ENCODE data around the gene AMPH.
A peak's percentile ranks its signal among the peaks of the same experiment; 100 is the strongest.
"Not testable (repeated sequence)": the region's sequence is repeated elsewhere in the genome, so short reads cannot be mapped to it uniquely, and the experiment has no call there.

AMPH gene

GRCh38 chr7:38360776-38361175 lies 270.4 kb downstream of the AMPH start:
- H3K4me1 Mint-ChIP-seq (ENCODE audit: low read depth) = peaks cover 30% of the 10 kb centered on the region

GRCh38 chr7:38359071-38359601 lies 272.0 kb downstream of the AMPH start:
- not testable (repeated sequence) for H3K36me3 Mint-ChIP-seq (ENCODE audit: low read depth); H3K9me3 Mint-ChIP-seq; H3K27me3 Mint-ChIP-seq (ENCODE audit: low read depth)
- Mint-ChIP-seq H3K4me1 (ENCODE audit: low read depth) (peaks cover 23% of the 10 kb centered on the region), H3K4me3 (peak overlapping the region; percentile 83), H3K27ac (peak overlapping the region; percentile 95)

More at GRCh38 chr7:38360776-38361175, 270.4 kb downstream of the AMPH start:
- Mint-ChIP-seq H3K9me3 (no peaks in the 10 kb centered on the region), H3K4me3 (peak overlapping the region; percentile 83), H3K27ac (no peak overlapping the region), H3K36me3 (ENCODE audit: low read depth) (peaks cover 6% of the 10 kb centered on the region), H3K27me3 (ENCODE audit: low read depth) (no peaks in the 10 kb centered on the region)

- Mint-ChIP-seq H3K27ac (peak overlapping the region; percentile 95), H3K4me3 (peak overlapping the region; percentile 83), H3K4me1 (ENCODE audit: low read depth) (peaks cover 25% of the 10 kb centered on the region)
- not testable (repeated sequence) for H3K27me3 Mint-ChIP-seq (ENCODE audit: low read depth); H3K36me3 Mint-ChIP-seq (ENCODE audit: low read depth); H3K9me3 Mint-ChIP-seq
Measured at GRCh38 chr7:38358273-38358831, 272.8 kb downstream of the AMPH start.

DNA sequence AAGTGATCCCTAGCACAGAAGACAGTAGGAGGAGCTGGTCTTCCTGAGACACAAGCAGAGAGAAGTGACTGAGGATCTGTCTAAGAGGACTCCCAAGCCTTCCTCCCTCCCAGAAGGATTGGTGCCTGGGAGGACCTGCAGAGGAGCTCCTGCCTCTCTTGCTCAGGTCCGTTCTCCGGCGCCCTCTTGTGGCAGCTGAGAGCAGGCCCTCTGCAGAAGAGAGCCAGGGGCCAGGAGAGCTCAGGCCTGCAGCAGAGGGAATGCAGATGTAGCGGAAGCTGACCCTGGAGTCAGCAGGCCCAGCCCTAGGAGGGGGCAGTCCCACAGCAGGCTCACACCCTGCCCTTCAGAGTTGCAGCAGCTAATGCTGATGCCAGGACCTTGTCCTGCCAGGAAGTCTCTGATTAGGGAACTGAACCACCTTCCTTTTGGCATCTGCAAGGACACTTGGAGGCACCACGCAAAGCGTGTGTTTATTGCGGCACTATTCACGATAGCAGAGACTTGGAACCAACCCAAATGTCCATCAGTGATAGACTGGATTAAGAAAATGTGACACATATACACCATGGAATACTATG lies 276.8 kb downstream of the AMPH start:
- Mint-ChIP-seq H3K27ac (peak overlapping the region; percentile 70), H3K4me3 (peak overlapping the region; percentile 64), H3K4me1 (ENCODE audit: low read depth) (peaks cover 22% of the 10 kb centered on the region)
- not testable (repeated sequence) for H3K27me3 Mint-ChIP-seq (ENCODE audit: low read depth); H3K9me3 Mint-ChIP-seq; H3K36me3 Mint-ChIP-seq (ENCODE audit: low read depth)

GRCh38 chr7:38353431-38353881 lies 277.7 kb downstream of the AMPH start:
- not testable (repeated sequence) for H3K36me3 Mint-ChIP-seq (ENCODE audit: low read depth); H3K9me3 Mint-ChIP-seq; H3K27me3 Mint-ChIP-seq (ENCODE audit: low read depth)
- peak overlapping the region; percentile 70 for H3K27ac Mint-ChIP-seq
- H3K4me1 Mint-ChIP-seq (ENCODE audit: low read depth) = peaks cover 22% of the 10 kb centered on the region
- H3K4me3 Mint-ChIP-seq = peak overlapping the region; percentile 64

DNA sequence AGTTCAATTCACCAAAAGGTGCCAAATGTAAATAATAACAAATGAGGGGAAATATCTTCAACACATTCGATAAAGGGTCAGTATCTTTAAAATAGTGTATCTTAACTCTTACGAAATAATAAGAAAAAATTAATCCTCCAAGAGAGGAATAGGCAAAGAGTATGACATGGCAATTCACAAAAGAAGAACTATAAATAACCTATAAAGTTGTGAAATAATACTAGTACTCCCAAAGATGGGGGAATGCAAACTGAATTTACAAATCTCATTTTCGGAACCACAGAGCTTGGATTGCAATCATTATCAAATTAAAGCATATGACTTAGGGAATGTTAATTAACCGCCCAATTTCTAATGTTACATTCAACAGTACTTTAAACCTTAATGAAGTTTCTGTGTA lies 279.6 kb downstream of the AMPH start:
- Mint-ChIP-seq H3K36me3 (ENCODE audit: low read depth) (peaks cover 2% of the 10 kb centered on the region), H3K27ac (no peak overlapping the region), H3K4me3 (no peak overlapping the region), H3K27me3 (ENCODE audit: low read depth) (no peaks in the 10 kb centered on the region), H3K9me3 (no peaks in the 10 kb centered on the region), H3K4me1 (ENCODE audit: low read depth) (peaks cover 23% of the 10 kb centered on the region)

DNA sequence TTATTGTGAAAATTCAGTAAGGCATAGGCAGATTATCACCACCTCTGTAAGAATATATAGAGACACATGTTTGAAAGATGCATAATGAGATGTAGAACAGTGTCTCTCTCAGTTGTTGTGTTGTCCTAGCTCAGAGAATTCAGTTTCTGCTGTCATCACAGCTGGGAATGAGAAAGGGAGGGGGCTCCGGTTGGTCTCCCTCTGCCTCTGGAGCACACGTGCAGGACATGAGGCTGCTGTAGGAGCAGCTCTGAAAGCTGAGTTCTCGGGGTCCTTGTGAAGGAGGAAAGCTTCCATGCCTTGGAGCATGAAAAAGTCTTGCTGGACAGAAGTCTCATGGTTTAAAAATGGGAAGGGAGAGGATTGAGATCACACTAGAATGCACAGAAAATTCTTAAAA lies 280.4 kb downstream of the AMPH start:
- not testable (repeated sequence) for H3K27me3 Mint-ChIP-seq (ENCODE audit: low read depth); H3K9me3 Mint-ChIP-seq; H3K36me3 Mint-ChIP-seq (ENCODE audit: low read depth)
- peaks cover 31% of the 10 kb centered on the region for H3K4me1 Mint-ChIP-seq (ENCODE audit: low read depth)
- peak overlapping the region; percentile 87 for H3K4me3 Mint-ChIP-seq
- H3K27ac Mint-ChIP-seq = peak overlapping the region; percentile 81

DNA sequence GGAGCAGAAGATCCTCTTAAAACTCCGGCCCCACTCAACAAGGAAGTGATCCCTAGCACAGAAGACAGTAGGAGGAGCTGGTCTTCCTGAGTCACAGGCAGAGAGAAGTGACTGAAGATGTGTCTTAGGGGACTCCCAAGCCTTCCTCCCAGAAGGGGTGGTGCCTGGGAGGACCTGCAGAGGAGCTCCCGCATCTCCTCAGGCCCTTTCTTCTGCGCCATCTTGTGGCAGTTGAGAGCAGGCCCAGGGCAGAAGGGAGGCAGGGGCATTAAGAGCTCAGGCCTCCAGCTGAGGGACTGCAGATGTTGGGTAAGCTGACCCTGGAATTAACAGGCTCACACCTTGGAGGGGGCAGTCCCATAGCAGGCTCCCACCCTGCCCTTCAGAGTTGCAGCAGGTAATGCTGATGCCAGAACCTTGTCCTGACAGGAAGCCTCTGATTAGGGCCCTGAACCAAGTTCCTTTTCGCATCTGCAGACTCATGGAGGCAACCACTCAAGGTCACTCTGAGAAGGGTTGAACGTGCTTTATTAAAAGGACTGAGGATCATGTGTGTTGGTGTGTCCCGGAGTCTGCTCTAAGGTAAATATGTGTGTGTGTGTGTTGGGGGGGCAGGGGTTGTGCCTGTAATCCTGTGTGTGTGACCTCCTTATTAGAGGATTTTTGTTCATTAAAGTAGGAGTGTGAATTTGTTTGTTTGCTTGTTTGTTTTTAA lies 281.1 kb downstream of the AMPH start:
- H3K9me3 Mint-ChIP-seq; H3K36me3 Mint-ChIP-seq (ENCODE audit: low read depth): not testable (repeated sequence)
- peaks cover 38% of the 10 kb centered on the region for H3K4me1 Mint-ChIP-seq (ENCODE audit: low read depth)

GRCh38 chr7:38349126-38349795 lies 281.9 kb downstream of the AMPH start:
- H3K4me3 Mint-ChIP-seq = peak overlapping the region; percentile 87
- H3K9me3 Mint-ChIP-seq; H3K36me3 Mint-ChIP-seq (ENCODE audit: low read depth); H3K27me3 Mint-ChIP-seq (ENCODE audit: low read depth): not testable (repeated sequence)
- H3K27ac Mint-ChIP-seq = peak overlapping the region; percentile 90
- H3K4me1 Mint-ChIP-seq (ENCODE audit: low read depth) = peaks cover 44% of the 10 kb centered on the region

More for the DNA sequence above, 281.1 kb downstream of the AMPH start:
- Mint-ChIP-seq H3K4me3 (peak overlapping the region; percentile 87), H3K27ac (peak overlapping the region; percentile 90)
- H3K27me3 Mint-ChIP-seq (ENCODE audit: low read depth) = not testable (repeated sequence)

- not testable (repeated sequence) for H3K9me3 Mint-ChIP-seq; H3K36me3 Mint-ChIP-seq (ENCODE audit: low read depth); H3K27me3 Mint-ChIP-seq (ENCODE audit: low read depth)
- Mint-ChIP-seq H3K4me3 (peak overlapping the region; percentile 41), H3K27ac (peak overlapping the region; percentile 86), H3K4me1 (ENCODE audit: low read depth) (peaks cover 50% of the 10 kb centered on the region)
Measured at GRCh38 chr7:38345299-38346172, 285.6 kb downstream of the AMPH start.

- Mint-ChIP-seq H3K27ac (peak overlapping the region; percentile 86), H3K4me3 (peak overlapping the region; percentile 68), H3K4me1 (ENCODE audit: low read depth) (peaks cover 52% of the 10 kb centered on the region)
- H3K36me3 Mint-ChIP-seq (ENCODE audit: low read depth); H3K9me3 Mint-ChIP-seq; H3K27me3 Mint-ChIP-seq (ENCODE audit: low read depth): not testable (repeated sequence)
Measured at GRCh38 chr7:38344741-38345140, 286.4 kb downstream of the AMPH start.

GRCh38 chr7:38342135-38342534 lies 289.0 kb downstream of the AMPH start:
- Mint-ChIP-seq H3K4me1 (ENCODE audit: low read depth) (peaks cover 41% of the 10 kb centered on the region), H3K27ac (peak overlapping the region; percentile 65), H3K4me3 (peak overlapping the region; percentile 69)

DNA sequence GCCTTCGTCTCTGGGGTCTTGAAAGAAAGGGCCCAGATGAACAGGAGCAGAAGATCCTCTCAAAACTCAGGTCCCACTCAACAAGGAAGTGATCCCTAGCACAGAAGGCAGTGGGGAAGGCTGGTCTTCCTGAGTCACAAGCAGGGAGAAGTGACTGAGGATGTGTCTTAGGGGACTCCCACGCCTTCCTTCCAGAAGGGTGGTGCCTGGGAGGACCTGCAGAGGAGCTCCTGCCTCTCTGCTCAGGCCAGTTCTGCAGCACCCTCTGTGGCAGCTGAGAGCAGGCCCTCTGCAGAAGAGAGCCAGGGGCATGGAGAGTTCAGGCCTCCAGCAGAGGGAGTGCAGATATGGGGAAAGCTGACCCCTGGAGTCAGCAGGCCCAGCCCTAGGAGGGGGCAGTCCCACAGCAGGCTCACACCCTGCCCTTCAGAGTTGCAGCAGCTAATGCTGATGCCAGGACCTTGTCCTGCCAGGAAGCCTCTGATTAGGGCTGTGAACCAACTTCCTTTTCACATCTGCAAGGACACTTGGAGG lies 289.9 kb downstream of the AMPH start:
- peak overlapping the region; percentile 23 for H3K4me3 Mint-ChIP-seq
- not testable (repeated sequence) for H3K36me3 Mint-ChIP-seq (ENCODE audit: low read depth); H3K27me3 Mint-ChIP-seq (ENCODE audit: low read depth); H3K9me3 Mint-ChIP-seq
- peak overlapping the region; percentile 57 for H3K27ac Mint-ChIP-seq
- H3K4me1 Mint-ChIP-seq (ENCODE audit: low read depth) = peaks cover 39% of the 10 kb centered on the region

More at GRCh38 chr7:38342135-38342534, 289.0 kb downstream of the AMPH start:
- not testable (repeated sequence) for H3K27me3 Mint-ChIP-seq (ENCODE audit: low read depth); H3K9me3 Mint-ChIP-seq; H3K36me3 Mint-ChIP-seq (ENCODE audit: low read depth)

All from T-helper 1 cell treated with Interleukin-12 subunit alpha and Interleukin-12 subunit beta and Interleukin-4 antibody, amounts not matched to agents 30 μg/mL and 1 μg/mL, for 36 hours (primary cell).